Lower leg skin (tissue), 3 donors: ENCODE data around the gene GRB10.

Experiments used
- POLR2A ChIP-seq, 2 donors: fragments of 450-650 bp; IDR thresholded peaks; one replicate each; pipeline ENCODE4 v1.6.1; 2016 to 2017; ENCODE audit warnings: antibody characterized with exemption in 2 of 2, mild to moderate bottlenecking in 1 of 2, moderate library complexity in 1 of 2
- TF ChIP-seq, protein P1 (sequence below), 3 donors: fragments of 450-650 bp; IDR thresholded peaks; one replicate each; pipeline ENCODE4 v1.5.1; 2016; ENCODE audit warnings: antibody characterized with exemption in 3 of 3, mild to moderate bottlenecking in 3 of 3, moderate library complexity in 2 of 3

DNA sequence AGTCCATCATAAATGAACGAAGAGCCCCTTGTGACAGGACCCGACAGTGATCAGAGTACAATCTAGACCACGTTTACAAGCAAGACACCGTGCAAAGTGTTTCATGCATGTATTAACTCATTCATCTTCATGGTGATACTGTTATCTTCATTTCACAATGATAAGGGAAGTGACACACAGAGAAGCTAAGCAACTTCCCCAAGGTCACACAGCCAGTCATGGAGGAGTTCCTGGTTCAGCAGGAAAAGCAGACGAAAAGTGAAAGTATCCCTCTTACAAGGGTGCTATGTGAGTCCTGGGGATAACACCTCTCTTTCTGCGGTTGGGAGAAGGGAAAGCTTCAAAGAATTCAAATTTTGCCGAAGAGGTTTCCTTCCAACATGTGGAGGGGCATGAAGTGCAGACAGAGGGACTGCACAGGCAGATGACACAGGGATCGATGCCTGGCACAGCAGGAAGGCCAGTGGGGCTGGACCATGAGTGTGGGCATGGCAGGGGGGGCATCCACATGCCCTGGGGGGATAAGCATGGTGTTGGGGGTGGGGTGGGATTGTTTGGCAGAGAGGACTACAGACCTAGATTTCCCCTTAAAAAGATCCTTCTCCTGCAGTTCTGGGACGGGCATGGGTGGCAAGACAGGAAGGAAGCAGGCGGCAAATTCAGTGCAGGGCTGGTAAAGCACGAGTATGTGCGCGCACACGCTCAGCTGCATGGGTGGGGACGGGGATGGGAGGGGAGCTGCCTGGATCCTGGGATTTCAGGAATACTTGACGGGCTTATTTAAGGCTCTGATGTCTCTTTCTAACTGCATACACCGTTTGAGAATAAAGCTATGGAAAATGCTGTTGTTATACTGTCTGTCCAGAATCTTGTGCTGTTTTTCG, 184.0 kb downstream of the GRB10 start:
- TF ChIP-seq, protein P1, sequence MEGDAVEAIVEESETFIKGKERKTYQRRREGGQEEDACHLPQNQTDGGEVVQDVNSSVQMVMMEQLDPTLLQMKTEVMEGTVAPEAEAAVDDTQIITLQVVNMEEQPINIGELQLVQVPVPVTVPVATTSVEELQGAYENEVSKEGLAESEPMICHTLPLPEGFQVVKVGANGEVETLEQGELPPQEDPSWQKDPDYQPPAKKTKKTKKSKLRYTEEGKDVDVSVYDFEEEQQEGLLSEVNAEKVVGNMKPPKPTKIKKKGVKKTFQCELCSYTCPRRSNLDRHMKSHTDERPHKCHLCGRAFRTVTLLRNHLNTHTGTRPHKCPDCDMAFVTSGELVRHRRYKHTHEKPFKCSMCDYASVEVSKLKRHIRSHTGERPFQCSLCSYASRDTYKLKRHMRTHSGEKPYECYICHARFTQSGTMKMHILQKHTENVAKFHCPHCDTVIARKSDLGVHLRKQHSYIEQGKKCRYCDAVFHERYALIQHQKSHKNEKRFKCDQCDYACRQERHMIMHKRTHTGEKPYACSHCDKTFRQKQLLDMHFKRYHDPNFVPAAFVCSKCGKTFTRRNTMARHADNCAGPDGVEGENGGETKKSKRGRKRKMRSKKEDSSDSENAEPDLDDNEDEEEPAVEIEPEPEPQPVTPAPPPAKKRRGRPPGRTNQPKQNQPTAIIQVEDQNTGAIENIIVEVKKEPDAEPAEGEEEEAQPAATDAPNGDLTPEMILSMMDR (IDR thresholded peaks at IDR 0.05), result no peak
- TF ChIP-seq POLR2A (IDR thresholded peaks at IDR 0.05), result no peak
